Thymus (tissue), 11 donors: ENCODE results near the gene KAZN. TPM values are rescaled to one million over a fixed set of nuclear protein-coding genes. Genes with fewer than 3 reads are reported as not detected.

ENCODE experiments used
- DNase-seq, 9 donors: peaks; one replicate each; pipeline ENCODE4 v3.0.0-alpha.2; 2013; ENCODE audit warnings: low spot score in 9 of 9, low read depth in 6 of 9, missing footprints in 1 of 9
- H3K27ac ChIP-seq, 2 donors: one replicate each; pipeline ENCODE4 v1.5.1; 2013; ENCODE audit warnings: control low read depth in 1 of 2, low read depth in 1 of 2, low read length in 1 of 2, mild to moderate bottlenecking in 1 of 2, moderate library complexity in 1 of 2
- H3K27me3 ChIP-seq, 2 donors: one replicate each; pipeline ENCODE4 v1.5.1; 2013; ENCODE audit warnings: low read length in 1 of 2; ENCODE audit not compliant: control insufficient read depth in 2 of 2, insufficient read depth in 1 of 2
- H3K36me3 ChIP-seq, 2 donors: one replicate each; pipeline ENCODE4 v1.5.1; 2013; ENCODE audit warnings: low read length in 1 of 2, mild to moderate bottlenecking in 1 of 2, moderate library complexity in 1 of 2; ENCODE audit not compliant: control insufficient read depth in 2 of 2, insufficient read depth in 2 of 2
- H3K4me1 ChIP-seq, 2 donors: one replicate each; pipeline ENCODE4 v1.5.1; 2013; ENCODE audit warnings: low read length in 2 of 2; ENCODE audit not compliant: control insufficient read depth in 2 of 2, insufficient read depth in 2 of 2
- H3K4me3 ChIP-seq, 2 donors: one replicate each; pipeline ENCODE4 v1.5.1; 2013; ENCODE audit warnings: low read length in 2 of 2, control low read depth in 1 of 2, mild to moderate bottlenecking in 1 of 2
- H3K9me3 ChIP-seq, 2 donors: one replicate each; pipeline ENCODE4 v1.5.1; 2013; ENCODE audit warnings: low read length in 1 of 2, mild to moderate bottlenecking in 1 of 2; ENCODE audit not compliant: control insufficient read depth in 2 of 2, insufficient read depth in 1 of 2
- WGBS: extraction: QIAGEN DNeasy Blood & Tissue Kit; methylation state at CpG from one replicate; pipeline ENCODE4 v1.1.7; 2013; 5-methylcytosine and 5-hydroxymethylcytosine counted together
- polyA plus RNA-seq: library from polyadenylated mRNA; stranded (reverse); fragments of 200-250 nt; gene quantifications from one replicate; pipeline ENCODE4 v1.2.3, GENCODE V29; 2013
- total RNA-seq: library from RNA; stranded (reverse); fragments of 120-200 nt; gene quantifications from one replicate; pipeline ENCODE4 v1.2.4, GENCODE V29; 2013
- donor health status: healthy.

KAZN gene
- total and polyA plus RNA-seq, 2 donors = 1.3 to 5.7 TPM

GRCh38 chr1:14808768-14809167, 210.3 kb downstream of the KAZN start:
- Histone ChIP-seq H3K9me3 (peaks cover 1 to 28% of the 10 kb centered on the region in 2 donors), H3K36me3 (no peaks in the 10 kb centered on the region), H3K4me3 (no peak overlapping the region), H3K27me3 (no peaks in the 10 kb centered on the region), H3K4me1 (peaks cover 0 to 7% of the 10 kb centered on the region in 2 donors), H3K27ac (peak overlapping the region in 1 of 2 donors; percentile 46)
- DNase-seq = no peak
- 91% methylated on average over 2 of the region's 2 CpGs for WGBS

GRCh38 chr1:14809191-14809981, 210.9 kb downstream of the KAZN start:
- whole genome bisulfite sequencing = 78% methylated on average over 9 of the region's 9 CpGs
- peaks cover 1 to 28% of the 10 kb centered on the region in 2 donors for H3K9me3 ChIP-seq
- H3K27me3 ChIP-seq = no peaks in the 10 kb centered on the region
- H3K4me3 ChIP-seq = no peak overlapping the region
- peaks cover 0 to 7% of the 10 kb centered on the region in 2 donors for H3K4me1 ChIP-seq
- H3K27ac ChIP-seq = peak overlapping the region in 1 of 2 donors; percentile 46
- peak in 5 of 9 donors; percentile 17 to 51 (median 19) for DNase-seq
- no peaks in the 10 kb centered on the region for H3K36me3 ChIP-seq

GRCh38 chr1:14810595-14811361, 212.3 kb downstream of the KAZN start:
- no peak for DNase-seq
- 32% methylated on average over 9 of the region's 9 CpGs for WGBS
- Histone ChIP-seq H3K27ac (no peak overlapping the region), H3K9me3 (peaks cover 1 to 28% of the 10 kb centered on the region in 2 donors), H3K4me3 (no peak overlapping the region), H3K36me3 (no peaks in the 10 kb centered on the region), H3K4me1 (peaks cover 0 to 7% of the 10 kb centered on the region in 2 donors), H3K27me3 (no peaks in the 10 kb centered on the region)

- H3K36me3 ChIP-seq = no peaks in the 10 kb centered on the region
- H3K9me3 ChIP-seq = peaks cover 1 to 21% of the 10 kb centered on the region in 2 donors
- WGBS = 79% methylated on average over 3 of the region's 3 CpGs
- H3K27me3 ChIP-seq = no peaks in the 10 kb centered on the region
- no peak overlapping the region for H3K27ac ChIP-seq
- no peak overlapping the region for H3K4me3 ChIP-seq
- DNase-seq = no peak
- H3K4me1 ChIP-seq = peaks cover 0 to 7% of the 10 kb centered on the region in 2 donors
Observed at GRCh38 chr1:14811573-14811972, 213.1 kb downstream of the KAZN start.

- no peaks in the 10 kb centered on the region for H3K36me3 ChIP-seq
- no peak overlapping the region for H3K4me3 ChIP-seq
- peaks cover 0 to 7% of the 10 kb centered on the region in 2 donors for H3K4me1 ChIP-seq
- 98% methylated on average over 4 of the region's 4 CpGs for WGBS
- no peaks in the 10 kb centered on the region for H3K27me3 ChIP-seq
- no peak for DNase-seq
- H3K9me3 ChIP-seq = peaks cover 1 to 15% of the 10 kb centered on the region in 2 donors
- H3K27ac ChIP-seq = no peak overlapping the region
Observed at GRCh38 chr1:14812189-14812588, 213.7 kb downstream of the KAZN start.

GRCh38 chr1:14815175-14815877, 216.8 kb downstream of the KAZN start:
- DNase-seq = no peak
- 92% methylated on average over 7 of the region's 7 CpGs for WGBS
- no peak overlapping the region for H3K27ac ChIP-seq
- no peaks in the 10 kb centered on the region for H3K27me3 ChIP-seq
- H3K9me3 ChIP-seq = no peaks in the 10 kb centered on the region
- H3K4me1 ChIP-seq = peaks cover 0 to 3% of the 10 kb centered on the region in 2 donors
- no peak overlapping the region for H3K4me3 ChIP-seq
- H3K36me3 ChIP-seq = no peaks in the 10 kb centered on the region

- Histone ChIP-seq H3K4me3 (no peak overlapping the region), H3K36me3 (no peaks in the 10 kb centered on the region), H3K27me3 (no peaks in the 10 kb centered on the region), H3K9me3 (peaks cover 0 to 1% of the 10 kb centered on the region in 2 donors), H3K4me1 (no peaks in the 10 kb centered on the region), H3K27ac (no peak overlapping the region)
- WGBS = 93% methylated on average over 8 of the region's 8 CpGs
- DNase-seq = no peak
Observed at GRCh38 chr1:14817223-14818170, 219.0 kb downstream of the KAZN start.

GRCh38 chr1:14820295-14821085, 222.0 kb downstream of the KAZN start:
- Histone ChIP-seq H3K9me3 (peaks cover 0 to 1% of the 10 kb centered on the region in 2 donors), H3K4me3 (no peak overlapping the region), H3K36me3 (no peaks in the 10 kb centered on the region), H3K4me1 (no peaks in the 10 kb centered on the region), H3K27ac (no peak overlapping the region), H3K27me3 (no peaks in the 10 kb centered on the region)
- DNase-seq = no peak
- WGBS = 81% methylated on average over 18 of the region's 18 CpGs
